Stimulated activated naive CD8-positive, alpha-beta T cell treated with anti-CD3 and anti-CD28 coated beads, Interleukin-15, Interleukin-2, amounts not matched to agents 100 ng/mL and 50 ng/mL, for 24 hours (primary cell): ENCODE data around the gene FMN1.

Experiments used
- H3K27ac Mint-ChIP-seq: one replicate; pipeline ENCODE4 v1.8.0; 2021; ENCODE audit warnings: mild to moderate bottlenecking, mixed read lengths
- H3K27me3 Mint-ChIP-seq: one replicate; pipeline ENCODE4 v1.8.0; 2021; ENCODE audit warnings: mixed read lengths
- H3K36me3 Mint-ChIP-seq: one replicate; pipeline ENCODE4 v1.8.0; 2021; ENCODE audit warnings: low read depth, mixed read lengths
- H3K4me1 Mint-ChIP-seq: one replicate; pipeline ENCODE4 v1.8.0; 2021; ENCODE audit warnings: low read depth, mixed read lengths
- H3K4me3 Mint-ChIP-seq: one replicate; pipeline ENCODE4 v1.8.0; 2021; ENCODE audit warnings: mild to moderate bottlenecking, mixed read lengths
- H3K9me3 Mint-ChIP-seq: one replicate; pipeline ENCODE4 v1.8.0; 2021; ENCODE audit warnings: mixed read lengths

Gene FMN1

DNA sequence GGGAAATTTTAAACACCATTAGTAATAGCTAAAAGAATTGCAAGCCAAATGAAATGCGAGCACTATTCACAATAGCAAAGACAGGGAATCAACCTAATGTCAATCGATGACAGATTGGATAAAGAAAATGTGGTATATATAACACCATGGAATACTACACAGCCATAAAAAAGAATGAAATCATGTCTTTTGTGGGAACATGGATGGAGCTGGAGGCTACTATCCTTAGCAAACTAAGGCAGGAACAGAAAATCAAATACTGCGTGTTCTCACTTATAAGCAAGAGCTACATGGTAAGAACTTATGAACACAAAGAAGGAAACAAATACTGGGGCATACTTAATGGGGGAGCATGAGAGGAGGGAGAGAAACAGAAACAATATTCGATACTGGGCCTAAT lies 85.2 kb downstream of the FMN1 start:
- Mint-ChIP-seq H3K9me3 (no peaks in the 10 kb centered on the region), H3K4me1 (peaks cover 10% of the 10 kb centered on the region), H3K4me3 (no peak overlapping the region)

DNA sequence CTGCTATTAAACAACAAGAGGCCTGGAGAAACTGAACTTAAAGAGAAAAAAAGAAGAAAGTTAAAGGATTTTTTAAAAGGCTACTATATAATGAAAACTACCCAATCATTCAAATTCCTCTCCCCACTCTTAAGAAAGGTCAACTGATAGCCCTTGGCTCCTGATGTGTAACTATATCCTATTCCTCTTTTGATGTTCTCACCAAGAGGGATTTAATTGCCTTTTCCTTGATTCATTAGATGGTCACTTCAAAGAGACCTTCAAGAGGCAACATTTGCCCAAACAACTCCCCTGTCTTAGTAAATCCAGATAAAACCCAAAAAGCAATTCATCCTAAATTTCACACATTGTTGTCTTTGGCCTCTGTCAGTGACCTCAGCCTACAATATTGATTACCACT lies 86.0 kb downstream of the FMN1 start:
- Mint-ChIP-seq H3K36me3 (no peaks in the 10 kb centered on the region), H3K4me1 (peaks cover 17% of the 10 kb centered on the region), H3K27ac (no peak overlapping the region), H3K9me3 (no peaks in the 10 kb centered on the region), H3K27me3 (no peaks in the 10 kb centered on the region), H3K4me3 (no peak overlapping the region)

More for the DNA sequence above, 85.2 kb downstream of the FMN1 start:
- H3K36me3 Mint-ChIP-seq: no peaks in the 10 kb centered on the region
- no peak overlapping the region for H3K27ac Mint-ChIP-seq
- H3K27me3 Mint-ChIP-seq: no peaks in the 10 kb centered on the region

DNA sequence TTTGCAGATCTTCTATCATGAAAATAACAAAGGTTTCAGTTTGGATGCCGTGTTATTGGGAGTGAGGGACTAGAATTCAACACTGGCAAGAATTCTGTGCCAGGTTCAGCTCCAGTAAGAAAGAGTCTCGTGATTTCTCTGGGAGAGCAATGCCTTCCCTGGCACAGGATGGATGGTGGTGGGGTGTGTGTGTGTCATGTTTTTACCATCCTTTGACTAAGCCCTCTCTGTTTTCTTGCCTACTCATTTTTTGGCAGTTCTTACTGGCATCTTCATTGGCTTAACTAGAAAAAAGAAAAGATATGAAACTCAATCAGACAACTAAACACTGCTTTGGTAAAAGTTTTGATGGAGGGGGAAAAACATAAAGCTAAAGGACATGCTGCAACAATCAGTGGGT lies 86.6 kb downstream of the FMN1 start:
- no peaks in the 10 kb centered on the region for H3K36me3 Mint-ChIP-seq
- H3K27me3 Mint-ChIP-seq: no peaks in the 10 kb centered on the region
- peaks cover 23% of the 10 kb centered on the region for H3K4me1 Mint-ChIP-seq
- H3K4me3 Mint-ChIP-seq: no peak overlapping the region
- H3K27ac Mint-ChIP-seq: no peak overlapping the region
- H3K9me3 Mint-ChIP-seq: no peaks in the 10 kb centered on the region

DNA sequence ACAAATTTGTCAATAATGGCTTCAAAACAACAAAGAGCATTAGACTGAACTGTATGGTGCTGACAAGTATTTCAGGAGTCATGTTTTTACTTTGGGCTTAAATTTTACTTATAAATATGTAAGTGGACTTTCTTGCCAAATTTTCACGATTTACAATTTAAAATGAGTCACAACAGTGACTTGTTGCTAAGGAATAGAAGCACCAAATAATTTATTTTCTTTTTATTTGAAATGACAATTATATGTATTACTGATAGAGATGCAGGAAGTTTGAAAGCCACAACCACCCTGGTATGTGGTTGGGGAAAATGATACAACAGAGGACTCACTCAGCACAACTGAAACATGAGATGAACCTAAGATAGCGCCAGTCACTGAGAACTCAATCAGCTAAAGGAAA lies 90.3 kb downstream of the FMN1 start:
- Mint-ChIP-seq H3K27me3 (no peaks in the 10 kb centered on the region), H3K9me3 (peaks cover 6% of the 10 kb centered on the region), H3K27ac (no peak overlapping the region), H3K4me1 (peaks cover 23% of the 10 kb centered on the region), H3K36me3 (no peaks in the 10 kb centered on the region), H3K4me3 (peak overlapping the region; percentile 27)

DNA sequence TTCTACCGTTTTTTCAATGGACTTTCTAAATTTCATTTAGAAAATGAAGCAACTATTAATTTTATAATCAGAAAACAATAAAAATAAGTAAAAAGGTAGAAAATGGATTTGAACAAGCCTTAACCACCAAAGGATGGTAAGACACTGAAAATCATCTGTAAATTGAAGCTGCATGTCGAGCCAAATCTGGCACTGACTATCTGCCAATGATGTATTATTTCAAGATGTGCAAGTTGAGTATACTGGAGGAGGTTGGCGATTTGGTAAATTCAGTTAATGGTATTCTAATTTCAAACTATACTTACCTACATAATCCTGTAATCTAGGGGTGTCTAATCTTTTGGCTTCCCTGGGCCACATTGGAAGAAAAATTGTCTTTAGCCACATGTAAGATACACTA lies 93.5 kb downstream of the FMN1 start:
- Mint-ChIP-seq H3K36me3 (no peaks in the 10 kb centered on the region), H3K27ac (no peak overlapping the region), H3K9me3 (peaks cover 6% of the 10 kb centered on the region), H3K27me3 (no peaks in the 10 kb centered on the region), H3K4me3 (no peak overlapping the region), H3K4me1 (peaks cover 23% of the 10 kb centered on the region)

DNA sequence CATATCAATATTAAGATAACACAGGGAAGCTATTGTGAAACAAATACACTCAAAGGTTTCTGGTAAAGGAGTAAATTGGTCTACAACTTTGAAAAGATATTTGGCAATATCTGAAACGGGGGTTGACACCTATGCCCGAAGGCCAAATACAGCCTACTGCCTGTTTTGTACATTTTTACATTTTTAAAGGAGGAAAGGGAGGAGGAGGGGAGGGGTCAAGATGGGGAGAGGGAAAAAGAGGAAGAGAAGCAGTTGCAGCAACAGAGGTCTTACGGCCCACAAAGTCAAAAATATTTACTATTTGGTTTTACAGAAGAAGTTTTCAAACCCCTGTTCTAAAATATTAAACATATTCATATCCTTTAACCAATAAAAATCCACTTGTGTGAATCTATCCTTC lies 94.2 kb downstream of the FMN1 start:
- Mint-ChIP-seq H3K27ac (no peak overlapping the region), H3K27me3 (no peaks in the 10 kb centered on the region), H3K4me1 (peaks cover 21% of the 10 kb centered on the region), H3K36me3 (no peaks in the 10 kb centered on the region), H3K4me3 (no peak overlapping the region), H3K9me3 (peaks cover 6% of the 10 kb centered on the region)

DNA sequence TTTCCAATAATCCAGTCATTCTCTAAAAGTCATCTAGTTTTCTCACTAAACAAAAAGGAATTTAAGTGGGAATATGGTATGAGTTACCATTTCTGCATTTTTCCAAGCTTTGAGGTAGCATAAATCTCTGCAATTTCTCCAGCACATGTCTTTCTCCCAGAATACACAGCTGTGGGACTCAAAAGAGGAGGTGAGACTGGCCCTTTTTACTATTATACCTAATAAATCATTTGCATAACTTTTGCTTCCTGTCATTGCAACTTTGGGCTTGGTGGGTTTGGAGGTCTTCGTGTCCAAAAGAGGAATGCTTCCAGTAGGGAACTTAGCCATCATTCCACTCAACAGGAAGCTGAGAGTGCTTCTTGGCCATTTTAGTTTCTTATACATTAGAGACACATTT lies 94.8 kb downstream of the FMN1 start:
- peaks cover 16% of the 10 kb centered on the region for H3K4me1 Mint-ChIP-seq

DNA sequence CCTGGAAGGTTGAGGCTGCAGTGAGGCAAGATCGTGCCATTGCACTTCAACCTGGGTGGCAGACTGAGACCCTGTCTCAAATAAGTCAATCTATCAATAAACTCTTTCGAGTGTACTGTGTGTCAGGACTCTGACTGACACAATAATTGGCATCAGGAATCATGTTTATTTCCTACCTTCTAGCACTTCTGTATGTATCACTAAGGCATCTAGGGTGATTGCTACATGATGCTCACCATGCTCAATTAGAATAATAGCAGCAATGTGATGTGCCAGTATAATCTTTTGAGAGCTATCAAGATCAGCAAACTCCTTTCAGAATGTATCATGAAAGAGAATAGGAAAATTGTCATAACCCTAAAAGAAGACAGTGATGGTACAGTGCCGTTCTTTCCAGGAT lies 95.3 kb downstream of the FMN1 start:
- peaks cover 12% of the 10 kb centered on the region for H3K4me1 Mint-ChIP-seq
- peaks cover 6% of the 10 kb centered on the region for H3K9me3 Mint-ChIP-seq
- H3K36me3 Mint-ChIP-seq: no peaks in the 10 kb centered on the region
- H3K27me3 Mint-ChIP-seq: no peaks in the 10 kb centered on the region
- H3K27ac Mint-ChIP-seq: no peak overlapping the region
- no peak overlapping the region for H3K4me3 Mint-ChIP-seq

More for the DNA sequence above, 94.8 kb downstream of the FMN1 start:
- Mint-ChIP-seq H3K9me3 (peaks cover 6% of the 10 kb centered on the region), H3K27ac (no peak overlapping the region), H3K4me3 (no peak overlapping the region), H3K27me3 (no peaks in the 10 kb centered on the region), H3K36me3 (no peaks in the 10 kb centered on the region)

DNA sequence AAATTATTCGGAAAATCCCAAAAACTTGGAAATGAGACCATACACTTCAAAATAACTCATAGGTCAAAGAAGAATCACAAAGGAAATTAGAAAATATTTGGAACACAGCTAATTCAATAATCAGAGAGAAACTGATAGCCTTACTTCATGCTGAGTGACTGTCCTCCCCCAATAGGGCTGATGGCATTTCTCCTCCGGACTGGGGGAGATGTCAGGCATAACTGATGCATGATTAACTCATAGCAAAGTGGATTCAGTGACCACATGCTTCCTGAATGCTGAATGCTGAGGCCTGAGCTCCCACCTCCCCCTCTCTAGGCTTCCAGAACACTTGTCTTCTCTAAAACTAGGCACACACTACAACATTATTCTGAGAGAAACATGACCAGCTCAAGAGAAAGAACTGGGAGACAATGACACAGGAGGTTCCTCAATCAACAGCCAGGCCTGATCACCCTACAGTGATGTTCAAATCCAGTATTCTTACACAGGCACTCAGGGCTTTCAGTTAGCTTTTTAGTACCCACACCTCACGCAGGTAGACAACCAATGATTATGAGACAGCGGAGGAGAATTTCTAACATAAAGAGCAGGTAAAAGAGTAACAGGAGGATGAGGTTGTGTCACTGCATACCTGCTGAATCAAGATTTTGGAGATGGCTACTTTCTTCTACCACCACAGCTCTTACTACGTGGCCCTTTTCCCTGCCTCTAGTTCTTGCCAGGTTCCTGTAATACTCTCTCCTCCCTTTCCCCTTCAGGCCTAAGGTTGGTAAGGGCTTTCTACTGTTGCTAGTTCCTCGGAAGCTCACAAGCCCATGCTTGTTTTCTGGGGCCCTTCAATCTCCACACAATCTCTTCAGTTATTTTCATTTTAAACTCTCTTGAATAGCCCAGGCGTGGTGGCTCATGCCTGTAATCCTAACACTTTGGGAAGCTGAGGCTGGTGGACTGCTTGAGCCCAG lies 96.1 kb downstream of the FMN1 start:
- no peaks in the 10 kb centered on the region for H3K27me3 Mint-ChIP-seq
- H3K36me3 Mint-ChIP-seq: no peaks in the 10 kb centered on the region
- peaks cover 6% of the 10 kb centered on the region for H3K9me3 Mint-ChIP-seq
- H3K4me1 Mint-ChIP-seq: peaks cover 4% of the 10 kb centered on the region
- no peak overlapping the region for H3K4me3 Mint-ChIP-seq
- no peak overlapping the region for H3K27ac Mint-ChIP-seq

DNA sequence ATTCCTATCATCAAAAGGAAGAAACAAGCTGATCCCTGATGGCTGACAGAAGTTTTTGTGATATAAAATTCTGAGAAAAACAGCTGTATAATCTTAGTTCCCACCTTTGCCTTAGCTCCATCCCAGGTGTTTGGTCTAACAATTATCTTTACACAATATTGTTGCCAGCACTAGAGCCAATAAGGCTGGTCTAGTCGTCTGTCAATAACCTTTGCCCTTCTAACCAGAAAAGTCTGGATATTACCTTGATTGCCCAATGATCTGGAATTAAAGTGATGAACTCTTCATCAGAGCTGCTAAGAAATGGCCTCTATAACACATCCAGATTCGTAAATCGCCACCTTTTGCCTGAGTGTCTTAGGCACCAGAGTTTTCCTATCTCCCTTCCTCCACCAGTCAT lies 98.4 kb downstream of the FMN1 start:
- Mint-ChIP-seq H3K9me3 (no peaks in the 10 kb centered on the region), H3K36me3 (no peaks in the 10 kb centered on the region)

DNA sequence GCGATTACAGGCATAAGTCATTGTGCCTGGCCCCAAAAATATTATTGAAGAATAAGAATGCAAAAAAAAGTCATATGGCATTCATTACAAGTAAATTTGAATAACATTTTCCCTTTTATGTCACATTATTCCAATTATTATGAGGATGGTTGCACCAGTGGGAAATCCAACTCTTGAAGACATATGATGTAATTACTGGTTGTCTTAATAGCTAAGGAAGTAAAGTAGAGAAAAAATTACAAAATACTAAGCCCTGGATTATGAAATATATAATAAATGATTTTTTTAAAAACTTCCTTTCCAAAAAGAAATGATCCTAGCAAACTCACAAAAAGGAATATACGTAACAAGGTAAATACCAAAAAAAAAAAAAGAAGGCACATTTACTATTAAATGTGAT lies 98.9 kb downstream of the FMN1 start:
- H3K27ac Mint-ChIP-seq: no peak overlapping the region
- no peak overlapping the region for H3K4me3 Mint-ChIP-seq
- no peaks in the 10 kb centered on the region for H3K27me3 Mint-ChIP-seq
- H3K4me1 Mint-ChIP-seq: peaks cover 8% of the 10 kb centered on the region
- H3K9me3 Mint-ChIP-seq: no peaks in the 10 kb centered on the region
- H3K36me3 Mint-ChIP-seq: no peaks in the 10 kb centered on the region

More for the DNA sequence above, 98.4 kb downstream of the FMN1 start:
- Mint-ChIP-seq H3K4me1 (peaks cover 8% of the 10 kb centered on the region), H3K27ac (no peak overlapping the region), H3K4me3 (no peak overlapping the region), H3K27me3 (no peaks in the 10 kb centered on the region)

DNA sequence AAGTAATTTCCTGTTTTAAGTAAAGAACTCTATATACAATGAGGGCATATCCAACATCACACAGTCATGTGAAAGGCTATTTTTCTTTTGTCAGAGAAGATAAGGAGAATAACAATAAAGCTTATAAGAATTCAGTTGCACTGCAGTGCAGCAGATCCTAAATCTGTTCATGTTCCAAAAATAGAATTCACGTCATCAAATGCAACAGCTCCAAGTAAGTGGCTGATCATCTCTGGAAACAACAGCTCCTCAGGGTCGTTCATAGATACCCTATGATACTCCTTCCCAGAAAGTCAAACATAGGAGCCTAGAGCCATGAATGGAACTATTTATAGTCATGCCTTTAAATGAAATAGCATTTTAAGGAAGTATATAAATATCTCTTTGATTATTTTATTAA lies 100.2 kb downstream of the FMN1 start:
- Mint-ChIP-seq H3K4me1 (peaks cover 8% of the 10 kb centered on the region), H3K27ac (no peak overlapping the region), H3K9me3 (no peaks in the 10 kb centered on the region), H3K27me3 (no peaks in the 10 kb centered on the region), H3K36me3 (no peaks in the 10 kb centered on the region), H3K4me3 (no peak overlapping the region)

DNA sequence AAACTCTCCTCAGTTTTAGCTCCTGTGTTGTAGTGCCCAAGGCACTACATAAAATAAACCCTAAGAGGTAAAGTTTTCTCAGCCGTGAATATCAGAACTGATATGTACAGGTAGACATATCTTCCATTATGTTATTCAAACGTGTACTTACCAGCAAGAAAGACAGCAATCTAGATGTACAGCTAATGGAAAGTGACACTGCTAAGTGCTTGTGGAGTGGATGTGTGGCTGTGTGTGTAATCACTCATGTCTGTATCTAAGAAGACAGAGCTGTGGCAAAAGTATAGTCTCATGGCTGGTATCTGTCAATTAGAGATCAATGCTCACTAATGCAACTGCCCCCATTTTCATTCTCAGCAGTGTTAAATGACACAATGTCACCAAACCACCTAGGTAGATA lies 101.3 kb downstream of the FMN1 start:
- Mint-ChIP-seq H3K9me3 (no peaks in the 10 kb centered on the region), H3K27ac (no peak overlapping the region), H3K27me3 (no peaks in the 10 kb centered on the region), H3K4me1 (peaks cover 8% of the 10 kb centered on the region), H3K4me3 (no peak overlapping the region), H3K36me3 (no peaks in the 10 kb centered on the region)

DNA sequence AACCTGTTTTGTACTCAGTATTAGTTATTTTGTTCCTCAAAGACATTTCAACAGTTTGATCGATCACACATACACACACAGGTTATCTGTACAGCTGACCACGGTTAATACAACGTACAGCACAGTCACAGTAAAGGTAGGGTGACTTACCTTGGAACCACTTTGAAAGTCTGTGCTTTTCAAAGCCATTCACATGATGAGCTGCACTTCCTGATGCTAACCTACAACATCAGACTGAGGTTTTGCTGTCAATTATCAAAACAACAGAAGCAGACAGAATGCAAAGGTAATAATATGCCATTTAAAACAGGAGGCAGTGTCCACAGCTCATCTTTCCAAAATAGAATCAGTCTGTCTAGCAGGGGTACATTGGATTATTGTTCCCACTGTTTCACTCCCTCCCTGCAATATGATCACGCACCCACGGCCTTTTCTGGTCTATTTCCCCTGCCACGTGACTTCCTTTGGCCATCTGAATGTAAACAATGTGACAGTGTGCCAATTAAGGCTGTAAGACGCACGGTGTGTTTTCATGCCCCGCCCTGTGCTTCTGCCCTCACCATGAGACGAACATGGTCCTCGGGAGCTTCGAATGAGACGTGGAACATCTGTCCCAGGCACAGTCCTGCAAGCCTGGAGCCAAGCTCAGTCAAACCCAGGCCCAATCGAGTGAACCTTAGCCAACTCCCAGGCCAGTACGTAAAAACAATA lies 102.4 kb downstream of the FMN1 start:
- Mint-ChIP-seq H3K36me3 (no peaks in the 10 kb centered on the region), H3K4me3 (no peak overlapping the region), H3K4me1 (peaks cover 8% of the 10 kb centered on the region), H3K27ac (no peak overlapping the region), H3K27me3 (no peaks in the 10 kb centered on the region), H3K9me3 (no peaks in the 10 kb centered on the region)
